ENCODE results near the gene YWHAE. TPM values are rescaled to one million over a fixed set of nuclear protein-coding genes. Genes with fewer than 3 reads are reported as not detected.

YWHAE gene
- total and polyA plus RNA-seq, 2 of the 4 experiments (the other 2 are of a cell fraction): 358 to 774 TPM

DNA sequence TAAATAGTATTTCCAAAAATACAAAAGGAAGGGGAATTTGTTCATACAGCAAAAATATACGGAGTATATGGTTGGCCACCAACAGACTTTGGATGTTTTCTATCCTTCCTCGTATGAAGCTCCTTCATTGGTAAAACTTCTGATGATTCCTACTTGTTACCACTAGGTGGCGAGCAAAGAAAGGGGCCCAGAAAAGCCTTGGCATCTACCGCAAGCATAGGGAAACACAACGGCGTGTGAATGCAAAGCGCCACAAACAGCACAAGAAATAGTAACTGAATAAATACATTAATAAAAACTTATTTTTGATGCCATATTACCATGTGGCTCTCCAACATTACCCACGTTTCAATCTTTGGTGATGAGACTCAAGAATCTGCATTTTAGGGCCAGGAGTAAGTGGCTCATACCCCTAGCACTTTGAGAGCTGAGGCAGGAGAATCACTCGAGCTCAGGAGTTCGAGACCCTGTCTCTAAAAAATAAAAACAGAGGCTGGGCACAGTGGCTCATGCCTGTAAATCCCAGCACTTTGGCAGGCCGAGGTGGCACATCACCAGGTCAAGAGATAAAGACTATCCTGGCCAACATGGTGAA lies 34.5 kb downstream of the YWHAE start:
- Histone ChIP-seq H3K4me1 (ENCODE audit: control insufficient read depth, insufficient read depth, low read length) (peaks cover 18% of the 10 kb centered on the region), H3K9me3 (ENCODE audit: control insufficient read depth, insufficient read depth, low read length) (no peaks in the 10 kb centered on the region), H3K4me2 (ENCODE audit: low read depth, low read length) (peak overlapping the region; percentile 32; the same call in 1 of the 2 replicates), H3K18ac (ENCODE audit: low read depth, low read length) (no peak overlapping the region), H3K4ac (ENCODE audit: low read depth, low read length) (peak overlapping the region; percentile 6; the same call in 1 of the 2 replicates), H3K4me3 (ENCODE audit: insufficient read depth, low read depth, low read length) (no peak overlapping the region), H2BK120ac (ENCODE audit: low read depth, low read length) (no peak overlapping the region), H3K14ac (replicated peaks; ENCODE audit: low read depth, low read length) (peak overlapping the region; percentile 81), H3K9ac (ENCODE audit: low read depth, low read length) (0 out of 2 replicates have a peak overlapping the region, but pooled peaks have one; percentile 19), H2BK15ac (ENCODE audit: low read depth, low read length) (no peak overlapping the region), H2AFZ (replicated peaks; ENCODE audit: low read length, poor library complexity) (no peak overlapping the region), H2AK5ac (ENCODE audit: low read depth, low read length) (no peak overlapping the region; the same call in 1 of the 2 replicates), H2BK20ac (ENCODE audit: low read depth, low read length) (0 out of 2 replicates have a peak overlapping the region, but pooled peaks have one; percentile 5), H4K5ac (ENCODE audit: low read depth, low read length) (no peak overlapping the region), H3K36me3 (ENCODE audit: control insufficient read depth, insufficient read depth, low read length) (peaks cover 13% of the 10 kb centered on the region), H4K20me1 (ENCODE audit: insufficient read depth, low read length) (peaks cover 97% of the 10 kb centered on the region), H4K8ac (ENCODE audit: low read depth in 2 of 2, low read length in 2 of 2) (no peak overlapping the region), H4K91ac (ENCODE audit: insufficient read depth, low read depth, low read length) (no peak overlapping the region), H3K27me3 (ENCODE audit: control insufficient read depth, insufficient read depth, low read length) (no peaks in the 10 kb centered on the region), H2AK9ac (replicated peaks; ENCODE audit: low read depth, low read length, poor library complexity) (no peak overlapping the region), H3K27ac (ENCODE audit: insufficient read depth, low read length) (peak overlapping the region; percentile 11; the same call in 1 of the 2 replicates), H3K79me1 (ENCODE audit: low read depth in 1 of 2, low read length in 2 of 2) (peaks cover 0 to 58% of the 10 kb centered on the region in 2 experiments; a peak in 2 of 4 replicates), H3K56ac (ENCODE audit: extremely low read depth, insufficient read depth, low read length) (no peak overlapping the region), H3K9me1 (ENCODE audit: insufficient read depth, low read length) (peaks cover 7% of the 10 kb centered on the region; the same call in 1 of the 2 replicates), H3K23ac (ENCODE audit: low read depth, low read length) (peak overlapping the region; percentile 65; the same call in 1 of the 2 replicates), H2BK5ac (ENCODE audit: low read depth, low read length, poor library complexity, severe bottlenecking) (no peak overlapping the region)
- DNase-seq (peak; percentile 81), ATAC-seq (ENCODE audit: low read depth) (peak; percentile 76)
- dilution Hi-C loops (cut with HindIII; ENCODE audit: low sequenced_read_pairs, unreplicated experiment) (no loop called here), in situ Hi-C loops (cut with MboI; ENCODE audit: low sequenced_read_pairs) (loop anchor here (10.0 kb wide), 2 partner anchors 69 to 149 kb away; partner anchors contain the start of gene INPP5K), intact Hi-C loops (cut with micrococcal nuclease) (loop anchor here (1.0 to 2.0 kb wide), 3 partner anchors 33 to 150 kb away; no protein-coding TSS in a partner anchor)
- CTCF ChIA-PET: interaction anchor here (0.6 to 2.5 kb wide), 13 partner anchors 10 to 343 kb away, joined by 3 to 15 read pairs (median 4); partner anchors contain the start of gene INPP5K
- POLR2A ChIA-PET (ENCODE audit: unreplicated experiment): interaction anchor here (0.6 to 0.8 kb wide), 2 partner anchors 26 to 28 kb away, joined by 4 read pairs; no protein-coding TSS in a partner anchor
- 42% methylated on average over 4 of the region's 11 CpGs; no CpG with 5 or more reads in 1 of the 2 experiments for WGBS, 2 experiments (ENCODE audit: extremely low coverage in 2 of 2, insufficient read length in 1 of 2)
- TF ChIP-seq RAD21 (IDR thresholded peaks at IDR 0.05; ENCODE audit: low read length): peak; percentile 82
- TF ChIP-seq CEBPB (IDR thresholded peaks at IDR 0.05; ENCODE audit: low read depth, low read length): no peak
- no peak for TF ChIP-seq MAZ (IDR thresholded peaks at IDR 0.05; ENCODE audit: borderline replicate concordance, low read depth, low read length)
- TF ChIP-seq, protein P1, sequence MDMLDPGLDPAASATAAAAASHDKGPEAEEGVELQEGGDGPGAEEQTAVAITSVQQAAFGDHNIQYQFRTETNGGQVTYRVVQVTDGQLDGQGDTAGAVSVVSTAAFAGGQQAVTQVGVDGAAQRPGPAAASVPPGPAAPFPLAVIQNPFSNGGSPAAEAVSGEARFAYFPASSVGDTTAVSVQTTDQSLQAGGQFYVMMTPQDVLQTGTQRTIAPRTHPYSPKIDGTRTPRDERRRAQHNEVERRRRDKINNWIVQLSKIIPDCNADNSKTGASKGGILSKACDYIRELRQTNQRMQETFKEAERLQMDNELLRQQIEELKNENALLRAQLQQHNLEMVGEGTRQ (IDR thresholded peaks at IDR 0.05; ENCODE audit: low read depth, low read length): no peak
- peak; percentile 60; the same call in 1 of the 2 replicates for TF ChIP-seq MXI1 (IDR thresholded peaks at IDR 0.05; ENCODE audit: borderline replicate concordance, low read depth, low read length)
- peak; percentile 85 for TF ChIP-seq CTCF (conservative IDR thresholded peaks at IDR 0.05; ENCODE audit: low read depth, low read length)
- TF ChIP-seq SMC3 (IDR thresholded peaks at IDR 0.05; ENCODE audit: low read depth, low read length): peak; percentile 72
- TF ChIP-seq POLR2A (IDR thresholded peaks at IDR 0.05; ENCODE audit: low read depth, low read length): no peak
- BruUV-seq (replicated peaks): no TSS peak
